Measurements from ENCODE around the gene TBX21.
"Not testable (repeated sequence)": the region's sequence is repeated elsewhere in the genome, so short reads cannot be mapped to it uniquely, and the experiment has no call there.

The TBX21 gene

GRCh38 chr17:47732399-47733046 lies 513 bp upstream of the TBX21 start:
- no peak for DNase-seq

GRCh38 chr17:47733674-47734410 lies 806 bp downstream of the TBX21 start:
- no peak for DNase-seq

DNA sequence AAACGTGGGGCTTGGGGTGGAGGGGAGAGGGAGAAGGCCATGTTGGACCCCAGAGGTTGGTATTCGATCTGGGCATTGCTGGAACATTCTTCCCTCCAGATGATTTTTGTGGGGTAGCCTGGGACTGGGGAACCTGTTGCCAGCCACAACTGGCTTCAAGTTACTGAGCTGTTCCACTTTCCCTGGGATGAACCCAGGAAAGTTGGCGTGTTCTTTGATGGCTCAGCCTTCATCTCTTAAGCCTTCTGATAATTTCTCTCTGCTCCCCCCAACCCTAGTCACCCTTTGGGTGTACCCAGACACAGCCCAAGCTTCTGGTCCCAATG lies 2.1 kb downstream of the TBX21 start:
- DNase-seq, result no peak

- no peak for DNase-seq
Observed at GRCh38 chr17:47735536-47736011, 2.5 kb downstream of the TBX21 start.

DNA sequence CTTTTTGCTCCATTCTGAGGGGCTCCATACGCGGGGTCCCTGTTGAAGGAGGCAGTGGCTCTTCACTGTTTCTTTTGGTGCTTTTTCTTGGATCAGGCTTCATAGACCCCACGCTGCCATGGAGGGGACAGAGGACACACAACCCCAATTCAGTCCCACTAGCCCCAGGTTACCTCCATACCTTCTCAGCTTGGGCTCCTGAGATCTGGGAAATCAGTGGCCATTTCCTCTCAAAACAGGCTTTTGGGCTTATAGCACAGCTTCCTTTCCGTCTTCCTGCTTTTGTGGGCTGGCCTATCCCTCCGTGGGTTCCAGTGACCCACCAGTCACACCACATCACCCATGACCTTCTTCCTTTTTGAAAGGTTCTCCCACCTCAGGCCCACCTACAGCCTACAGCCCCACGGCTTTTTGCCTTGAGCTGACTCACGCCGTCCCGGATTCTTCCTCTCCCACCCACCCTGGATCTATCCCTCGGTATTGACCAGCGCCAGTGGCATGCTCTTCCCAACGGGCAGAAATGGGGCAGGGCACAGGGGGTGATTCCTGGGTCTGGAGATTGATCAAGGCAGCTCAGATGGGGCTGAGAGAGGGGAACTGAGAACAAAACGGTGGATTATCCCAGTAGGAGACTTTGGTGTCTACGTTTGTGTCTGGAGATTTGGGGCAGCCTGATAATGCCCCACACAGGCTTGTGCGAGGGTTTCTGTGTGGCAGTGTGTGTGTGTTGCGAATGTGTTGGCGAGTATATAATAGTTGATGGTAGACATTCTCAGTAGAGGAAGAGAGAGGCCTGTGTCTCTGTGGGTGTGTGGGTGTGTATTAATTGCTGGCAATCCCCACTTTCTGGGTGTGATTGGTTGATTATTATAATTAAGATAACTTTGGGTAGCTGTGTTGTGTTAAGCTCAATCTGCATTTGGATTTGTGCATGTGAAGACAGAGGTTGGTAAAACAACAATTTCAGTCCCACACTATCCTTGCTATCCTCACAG lies 3.8 kb downstream of the TBX21 start:
- DNase-seq, result no peak

GRCh38 chr17:47738178-47738577 lies 5.1 kb downstream of the TBX21 start:
- DNase-seq, result no peak

DNA sequence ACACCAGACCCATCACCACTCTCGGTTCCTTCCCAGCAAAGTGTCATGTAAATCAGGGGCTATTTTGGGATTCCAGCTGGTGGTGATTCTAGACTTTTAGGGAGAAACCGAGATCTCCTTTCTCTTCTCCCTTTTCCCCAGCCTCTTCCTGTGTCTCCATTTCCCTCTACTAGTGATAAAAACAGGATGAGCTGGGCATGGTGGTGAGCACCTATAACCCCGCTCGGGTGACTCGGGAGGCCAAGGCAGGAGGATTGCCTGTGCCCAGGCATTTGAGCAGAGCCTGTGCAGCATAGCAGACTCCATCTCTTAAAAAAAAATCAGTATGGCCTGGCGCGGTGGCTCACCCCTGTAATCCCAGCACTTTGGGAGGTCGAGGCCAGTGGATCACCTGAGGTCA lies 6.1 kb downstream of the TBX21 start:
- no peak for DNase-seq

GRCh38 chr17:47739945-47740344 lies 6.9 kb downstream of the TBX21 start:
- not testable (repeated sequence) for DNase-seq

DNA sequence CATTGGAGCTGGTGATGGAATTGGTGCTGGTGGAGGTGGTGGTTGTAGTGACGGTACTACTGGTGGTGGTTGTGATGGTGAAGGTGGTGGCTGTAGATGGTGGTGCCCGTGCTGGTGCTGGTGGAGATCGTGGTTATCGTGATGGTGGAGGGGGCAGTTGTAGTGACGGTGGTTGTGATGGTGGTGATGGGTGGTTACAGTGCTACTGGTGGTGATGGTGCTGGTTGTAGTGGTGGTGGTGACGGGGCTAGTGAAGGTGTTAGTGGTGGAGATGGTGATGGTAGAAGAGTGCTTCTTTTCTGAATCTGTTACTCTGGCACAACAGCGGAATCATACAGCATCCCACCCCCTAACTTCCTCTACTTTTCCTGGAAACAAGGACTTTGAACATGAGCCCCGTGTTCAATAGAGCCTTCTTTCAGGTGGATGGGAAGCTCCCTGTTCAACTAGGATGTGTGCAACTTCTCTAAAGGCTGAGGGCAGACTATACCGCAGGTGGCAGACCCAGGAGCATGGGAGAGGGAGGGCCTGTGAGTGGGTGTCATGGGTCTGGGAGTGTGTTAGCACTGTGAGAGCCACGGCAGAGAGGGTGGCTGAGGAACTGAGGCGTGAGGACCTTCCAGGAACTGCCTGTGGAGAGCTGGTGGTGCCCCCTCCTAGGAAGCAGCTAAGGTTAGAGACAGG lies 8.2 kb downstream of the TBX21 start:
- DNase-seq, result no peak

- no peak for DNase-seq
Observed at GRCh38 chr17:47741793-47742145, 8.7 kb downstream of the TBX21 start.

- no peak for DNase-seq
Observed at GRCh38 chr17:47742319-47743181, 9.5 kb downstream of the TBX21 start.

GRCh38 chr17:47744168-47745036 lies 11.4 kb downstream of the TBX21 start:
- no peak for DNase-seq

- no peak for DNase-seq
Observed at GRCh38 chr17:47745037-47745380, 12.0 kb downstream of the TBX21 start.

GRCh38 chr17:47751471-47751870 lies 18.4 kb downstream of the TBX21 start:
- DNase-seq, result no peak

- no peak for DNase-seq
Observed at GRCh38 chr17:47757386-47757785, 24.4 kb downstream of the TBX21 start.

- DNase-seq, result no peak
Observed at GRCh38 chr17:47760409-47761140, 27.5 kb downstream of the TBX21 start.

DNA sequence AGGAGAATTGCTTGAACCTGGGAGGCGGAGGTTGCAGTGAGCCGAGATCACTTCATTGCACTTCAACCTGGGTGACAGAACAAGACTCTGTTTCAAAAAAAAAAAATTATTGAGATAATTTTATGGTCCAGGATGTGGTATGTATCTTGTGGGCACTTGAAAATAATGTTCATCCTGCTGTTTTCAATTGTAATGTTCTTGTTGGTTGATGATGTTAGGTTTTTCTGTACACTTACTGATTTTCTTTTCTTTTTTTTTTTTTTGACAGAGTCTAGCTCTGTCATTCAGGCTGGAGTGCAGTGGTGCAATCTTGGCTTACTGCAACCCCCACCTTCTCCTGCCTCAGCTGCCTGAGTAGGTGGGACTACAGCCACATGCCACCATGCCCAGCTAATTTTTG lies 29.7 kb downstream of the TBX21 start:
- DNase-seq, result no peak

- DNase-seq, result no peak
Observed at GRCh38 chr17:47763913-47764582, 31.0 kb downstream of the TBX21 start.

GRCh38 chr17:47773649-47774048 lies 40.6 kb downstream of the TBX21 start:
- DNase-seq, result not testable (repeated sequence)

DNA sequence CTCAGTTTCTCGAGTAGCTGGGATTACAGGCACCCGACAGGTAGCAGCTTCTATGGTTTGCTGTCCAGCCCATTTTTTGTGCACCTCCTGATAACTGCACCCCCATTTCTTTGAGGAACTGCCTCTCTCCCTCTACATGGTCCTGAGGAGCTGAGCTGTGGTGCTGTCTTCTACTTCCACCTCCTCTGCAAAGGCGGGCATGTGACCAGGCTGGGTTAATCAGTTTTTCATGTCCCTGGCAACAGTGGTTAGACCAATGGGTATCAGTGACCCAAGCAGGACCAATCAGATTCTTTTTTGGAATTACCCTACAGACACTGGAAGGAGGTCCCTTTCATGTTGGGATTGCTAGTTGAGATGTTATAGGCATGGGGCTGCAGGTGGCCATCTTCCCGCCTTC lies 41.3 kb downstream of the TBX21 start:
- DNase-seq, result no peak

Data from hippocampal formation (tissue), 2 donors.